H1 (cell line): ENCODE data around the gene METTL25B. TPM values are rescaled to one million over a fixed set of nuclear protein-coding genes. Genes with fewer than 3 reads are reported as not detected.

Experiments
- CTCF ChIA-PET: fragments of 300-600 bp; sonication (Branson Sonifier 250); formaldehyde crosslinking; loops from one replicate; lab custom pipeline; 2021; ENCODE audit not compliant: partially characterized antibody; lab: Charles Lee
- POLR2A ChIA-PET: fragments of 300-600 bp; sonication (Branson Sonifier 250); formaldehyde crosslinking; loops from one replicate; lab custom pipeline; 2021; ENCODE audit warnings: inconsistent platforms; ENCODE audit not compliant: partially characterized antibody; lab: Charles Lee
- DNase-seq, 2 experiments: peaks; one replicate each; pipeline versions ENCODE4 v3.0.0 to v3.0.0-alpha.2; 2010 to 2022; ENCODE audit warnings: low spot score in 2 of 2, low read depth in 1 of 2, mixed read lengths in 1 of 2
- FAIRE-seq: peaks from 2 replicates; lab custom pipeline; 2011; peaks lifted over from hg19 to GRCh38; lab: Jason Lieb, UNC
- H2AFZ ChIP-seq: 2 replicates; pipeline ENCODE4 v1.8.1; 2012; ENCODE audit warnings: low read length, inconsistent platforms
- H2AK5ac ChIP-seq: 2 replicates; pipeline ENCODE4 v1.6.1; 2013; ENCODE audit warnings: low read depth, low read length
- H2BK120ac ChIP-seq: replicated peaks from 2 replicates; pipeline ENCODE3; 2013; ENCODE audit warnings: low read depth, low read length, inconsistent platforms
- H2BK12ac ChIP-seq: 2 replicates; pipeline ENCODE4 v1.6.1; 2013; ENCODE audit warnings: low read depth, low read length
- H2BK15ac ChIP-seq: 2 replicates; pipeline ENCODE4 v1.6.1; 2013; ENCODE audit warnings: low read length
- H2BK20ac ChIP-seq: 2 replicates; pipeline ENCODE4 v1.6.1; 2013; ENCODE audit warnings: low read length
- H2BK5ac ChIP-seq: 2 replicates; pipeline ENCODE4 v1.6.1; 2013; ENCODE audit warnings: low read depth, low read length
- H3K14ac ChIP-seq: 2 replicates; pipeline ENCODE4 v1.6.1; 2013; ENCODE audit warnings: inconsistent platforms; ENCODE audit not compliant: insufficient read length
- H3K18ac ChIP-seq: 2 replicates; pipeline ENCODE4 v1.6.1; 2013; ENCODE audit warnings: low read length; ENCODE audit errors: extremely low read depth
- H3K23ac ChIP-seq: 2 replicates; pipeline ENCODE4 v1.6.1; 2013; ENCODE audit warnings: inconsistent platforms; ENCODE audit not compliant: insufficient read length
- H3K23me2 ChIP-seq: 2 replicates; pipeline ENCODE4 v1.6.1; 2013; ENCODE audit warnings: low read depth, low read length
- H3K27ac ChIP-seq: 2 replicates; pipeline ENCODE4 v1.6.1; 2011; ENCODE audit warnings: low read depth, low read length, inconsistent platforms
- H3K27me3 ChIP-seq, 4 experiments: replicated peaks in 1 of 4; 1 replicate in 1 of 4; 2 replicates in 3 of 4; pipeline versions ENCODE4 v1.6.1 to v1.8.1; 2011 to 2013; ENCODE audit warnings: low read length in 3 of 4, mild to moderate bottlenecking in 3 of 4, inconsistent platforms in 2 of 4, mixed read lengths in 2 of 4, moderate library complexity in 1 of 4; ENCODE audit not compliant: control insufficient read depth in 3 of 4, insufficient read depth in 3 of 4; ENCODE audit errors: extremely low read depth in 1 of 4
- H3K36me3 ChIP-seq, 4 experiments: 2 replicates each; pipeline versions ENCODE4 v1.6.1 to v1.8.1; 2011 to 2013; ENCODE audit warnings: mild to moderate bottlenecking in 4 of 4, low read length in 3 of 4, moderate library complexity in 2 of 4, control low read depth in 1 of 4, inconsistent platforms in 1 of 4; ENCODE audit not compliant: insufficient read depth in 4 of 4, control insufficient read depth in 2 of 4
- H3K4ac ChIP-seq: replicated peaks from 2 replicates; pipeline ENCODE3; 2013; ENCODE audit warnings: low read length, low read depth, mixed read lengths, inconsistent platforms; ENCODE audit not compliant: insufficient read length
- H3K4me1 ChIP-seq, 4 experiments: replicated peaks in 1 of 4; 1 replicate in 1 of 4; 2 replicates in 3 of 4; pipeline versions ENCODE4 v1.6.1 to v1.8.1; 2011 to 2013; ENCODE audit warnings: low read length in 3 of 4, inconsistent platforms in 2 of 4, mixed read lengths in 1 of 4; ENCODE audit not compliant: insufficient read depth in 4 of 4, control insufficient read depth in 3 of 4
- H3K4me2 ChIP-seq, 2 experiments: 2 replicates each; pipeline versions ENCODE4 v1.6.1 to v1.8.1; 2011 to 2013; ENCODE audit warnings: low read depth in 2 of 2, low read length in 2 of 2, control low read depth in 1 of 2, inconsistent platforms in 1 of 2, mild to moderate bottlenecking in 1 of 2; ENCODE audit not compliant: insufficient read depth in 1 of 2
- H3K4me3 ChIP-seq, 4 experiments: fragments of 200-600, 300-600 bp in 1 of 4; sonication (generic), shearing (Covaris generic), sonication (Bioruptor Twin) in 1 of 4; 2 replicates each; pipeline versions ENCODE4 v1.5.1 to v1.8.1; 2011 to 2016; ENCODE audit warnings: low read length in 4 of 4, low read depth in 3 of 4, control low read depth in 2 of 4, inconsistent platforms in 2 of 4, mild to moderate bottlenecking in 2 of 4, mixed read lengths in 1 of 4, moderate library complexity in 1 of 4; ENCODE audit not compliant: insufficient read depth in 2 of 4; ENCODE audit errors: extremely low read depth in 1 of 4
- H3K56ac ChIP-seq: replicated peaks from 2 replicates; pipeline ENCODE3; 2013; ENCODE audit warnings: low read depth, mild to moderate bottlenecking, mixed read lengths, low read length, inconsistent platforms; ENCODE audit not compliant: insufficient read length
- H3K79me1 ChIP-seq: 2 replicates; pipeline ENCODE4 v1.6.1; 2013; ENCODE audit warnings: low read depth, low read length, control low read depth
- H3K79me2 ChIP-seq, 2 experiments: 2 replicates each; pipeline versions ENCODE4 v1.6.1 to v1.8.1; 2012 to 2013; ENCODE audit warnings: low read length in 2 of 2, mild to moderate bottlenecking in 2 of 2, inconsistent platforms in 1 of 2; ENCODE audit not compliant: insufficient read depth in 2 of 2, control insufficient read depth in 1 of 2
- H3K9ac ChIP-seq, 4 experiments: replicated peaks in 1 of 4; 1 replicate in 1 of 4; 2 replicates in 3 of 4; pipeline versions ENCODE4 v1.6.1 to v1.8.1; 2011 to 2013; ENCODE audit warnings: low read depth in 3 of 4, low read length in 3 of 4, control low read depth in 2 of 4, mild to moderate bottlenecking in 2 of 4, moderate library complexity in 2 of 4, inconsistent platforms in 1 of 4; ENCODE audit errors: extremely low read depth in 1 of 4
- H3K9me3 ChIP-seq, 2 experiments: 2 replicates each; pipeline versions ENCODE4 v1.6.1 to v1.8.1; 2012 to 2013; ENCODE audit warnings: mild to moderate bottlenecking in 2 of 2, moderate library complexity in 2 of 2, control low read depth in 1 of 2, inconsistent platforms in 1 of 2, low read depth in 1 of 2, low read length in 1 of 2, mixed read lengths in 1 of 2; ENCODE audit not compliant: insufficient read depth in 2 of 2
- H4K20me1 ChIP-seq, 2 experiments: replicated peaks in 1 of 2; 2 replicates each; pipeline versions ENCODE3 to v1.8.1; 2011 to 2013; ENCODE audit warnings: inconsistent platforms in 2 of 2, low read length in 2 of 2, mild to moderate bottlenecking in 1 of 2; ENCODE audit not compliant: insufficient read depth in 2 of 2, control insufficient read depth in 1 of 2
- H4K5ac ChIP-seq: 2 replicates; pipeline ENCODE4 v1.6.1; 2013; ENCODE audit warnings: low read length, low read depth, mixed read lengths, inconsistent platforms; ENCODE audit not compliant: insufficient read length
- H4K8ac ChIP-seq: 2 replicates; pipeline ENCODE4 v1.8.0; 2013; ENCODE audit warnings: mild to moderate bottlenecking, moderate library complexity, low read length, inconsistent platforms; ENCODE audit not compliant: insufficient read depth; ENCODE audit errors: extremely low read depth
- H4K91ac ChIP-seq: replicated peaks from 2 replicates; pipeline ENCODE3; 2013; ENCODE audit warnings: low read length, mixed read lengths, inconsistent platforms; ENCODE audit not compliant: insufficient read length
- CBX5 ChIP-seq: fragments of 300-800, 300-1000 bp; sonication (generic); IDR thresholded peaks from 2 replicates; pipeline ENCODE4 v1.7.1; 2016; ENCODE audit warnings: antibody characterized with exemption, low read length, low read depth
- CREB1 ChIP-seq: IDR thresholded peaks from 2 replicates; pipeline ENCODE4 v1.6.1; 2012; ENCODE audit warnings: inconsistent platforms
- SP1 ChIP-seq: IDR thresholded peaks from 2 replicates; pipeline ENCODE4 v1.6.1; 2011; ENCODE audit warnings: low read depth, low read length
- TBP ChIP-seq: IDR thresholded peaks from 2 replicates; pipeline ENCODE4 v1.6.1; 2011; ENCODE audit warnings: low read depth, low read length, improper control_type of control experiment
- USF2 ChIP-seq: IDR thresholded peaks from 2 replicates; pipeline ENCODE4 v1.6.1; 2011; ENCODE audit warnings: low read length, improper control_type of control experiment
- ZNF274 ChIP-seq: IDR thresholded peaks from 2 replicates; pipeline ENCODE4 v1.7.0; 2012; ENCODE audit warnings: low read length, borderline replicate concordance; ENCODE audit errors: extremely low read depth
- WGBS, 2 experiments: shearing (Covaris generic) in 1 of 2; methylation state at CpG; one replicate each; pipeline versions ENCODE4 v1.1.6 to v1.1.7; 2013 to 2015; ENCODE audit warnings: low lambda C conversion rate in 2 of 2, mixed read lengths in 2 of 2, inconsistent platforms in 1 of 2, low coverage in 1 of 2, missing lambda C conversion rate in 1 of 2; ENCODE audit not compliant: insufficient replicate concordance in 2 of 2, insufficient coverage in 1 of 2, insufficient read length in 1 of 2; ENCODE audit errors: extremely low coverage in 1 of 2, missing lambda C conversion rate in 1 of 2; 5-methylcytosine and 5-hydroxymethylcytosine counted together
- polyA plus RNA-seq, 7 experiments: library from polyadenylated mRNA; depleted of rRNA in 3 of 7; stranded (reverse) in 5 of 7; unstranded in 2 of 7; fragments of >200 nt in 5 of 7; fragments of 200-250 nt in 2 of 7; gene quantifications; 1 replicate in 5 of 7; 2 replicates in 1 of 7; 4 replicates in 1 of 7; pipeline versions ENCODE4 v1.2.1 to v1.2.3, GENCODE V29; 2011 to 2013; ENCODE audit warnings: missing spikeins in 2 of 7, mixed read lengths in 2 of 7
- total RNA-seq: library from RNA; stranded (reverse); fragmentation: NEBNext Ultra II Directional; extraction: Animal tissue kit (Norgen Biotek cat#: 25700); gene quantifications from 2 replicates; pipeline ENCODE4 v1.2.1, GENCODE V29; 2021

Gene METTL25B
- total and polyA plus RNA-seq, 2 of the 8 experiments (the other 6 are each of a cell fraction or from before 2014, with no cell fraction given) = 28.4 to 30.1 TPM

GRCh38 chr1:156747742-156748669, 19.7 kb downstream of the METTL25B start:
- peak overlapping the region; percentile 88 for H2BK12ac ChIP-seq
- H3K36me3 ChIP-seq = peaks cover 11 to 21% (median 13%) of the 10 kb centered on the region in 4 experiments; a peak in 6 of 8 replicates
- H2BK20ac ChIP-seq = peak overlapping the region; percentile 25; the same call in 1 of the 2 replicates
- H4K20me1 ChIP-seq = peaks cover 0 to 5% of the 10 kb centered on the region in 2 experiments
- no peak overlapping the region for H2AFZ ChIP-seq
- H4K5ac ChIP-seq = peak overlapping the region; percentile 80
- H3K4me1 ChIP-seq = peaks cover 35 to 52% (median 35%) of the 10 kb centered on the region in 4 experiments
- H3K18ac ChIP-seq = peak overlapping the region; percentile 96
- 56% methylated on average over 8 of the region's 8 CpGs; no CpG with 5 or more reads in 1 of the 2 experiments for WGBS, 2 experiments
- peak overlapping the region; percentile 89 for H2BK5ac ChIP-seq
- no peak overlapping the region for H3K14ac ChIP-seq
- peak overlapping the region; percentile 91 to 99 for H3K4me2 ChIP-seq
- H3K27ac ChIP-seq = peak overlapping the region; percentile 92
- peak overlapping the region; percentile 33 to 100 (median 46); a peak in 7 of 8 replicates for H3K4me3 ChIP-seq
- peak overlapping the region in 3 of 4 experiments; percentile 52 to 65 (median 53); a peak in 5 of 7 replicates for H3K9ac ChIP-seq
- H3K9me3 ChIP-seq = no peaks in the 10 kb centered on the region
- no peak overlapping the region for H3K23ac ChIP-seq
- H3K79me1 ChIP-seq = peaks cover 18% of the 10 kb centered on the region
- peaks cover 12% of the 10 kb centered on the region for H3K23me2 ChIP-seq
- FAIRE-seq (no peak), DNase-seq (no peak)
- H3K56ac ChIP-seq = peak overlapping the region; percentile 65
- ChIA-PET POLR2A (interaction anchor here (0.8 to 10.7 kb wide), 15 partner anchors 9 to 112 kb away, joined by 3 to 214 read pairs (median 5); partner anchors contain the start of genes INSRR, ISG20L2, METTL25B and PRCC), CTCF (interaction anchor here (0.7 to 4.6 kb wide), 16 partner anchors 12 to 91 kb away, joined by 3 to 24 read pairs (median 4); partner anchors contain the start of genes ISG20L2, METTL25B and PRCC)
- no peaks in the 10 kb centered on the region for H3K27me3 ChIP-seq
- H2BK15ac ChIP-seq = no peak overlapping the region; the same call in 1 of the 2 replicates
- H2AK5ac ChIP-seq = peak overlapping the region; percentile 79; the same call in 1 of the 2 replicates
- no peak overlapping the region for H4K8ac ChIP-seq
- peak overlapping the region; percentile 55 for H3K4ac ChIP-seq
- H3K79me2 ChIP-seq = peaks cover 30 to 71% of the 10 kb centered on the region in 2 experiments
- peak overlapping the region; percentile 73 for H2BK120ac ChIP-seq
- H4K91ac ChIP-seq = peak overlapping the region; percentile 81
- no peak for TF ChIP-seq SP1
- TF ChIP-seq CBX5 = no peak
- no peak for TF ChIP-seq USF2
- no peak for TF ChIP-seq TBP
- no peak for TF ChIP-seq CREB1
- TF ChIP-seq ZNF274 = no peak
